GM12801 (cell line): Measurements from ENCODE around the gene COL5A1.

Experiments
- CTCF ChIP-seq: IDR thresholded peaks from one replicate; pipeline ENCODE4 v1.5.1; 2011; ENCODE audit warnings: control low read depth; ENCODE audit not compliant: insufficient read length; ENCODE audit errors: extremely low read depth

Gene COL5A1

GRCh38 chr9:134641173-134641989 is at the start of gene COL5A1:
Gene COL5A1 (plus strand): TSS chr9:134641803. CDS start chr9:134642188, 385 bp downstream.
- no peak for TF ChIP-seq CTCF

GRCh38 chr9:134592018-134592818 is 49.4 kb upstream of the COL5A1 start:
- TF ChIP-seq CTCF, result no peak

- TF ChIP-seq CTCF, result no peak
Observed at GRCh38 chr9:134592819-134593200, 48.8 kb upstream of the COL5A1 start.

GRCh38 chr9:134593286-134594077 is 48.1 kb upstream of the COL5A1 start:
- no peak for TF ChIP-seq CTCF

- no peak for TF ChIP-seq CTCF
Observed at GRCh38 chr9:134594078-134594941, 47.3 kb upstream of the COL5A1 start.

GRCh38 chr9:134595014-134595413 is 46.6 kb upstream of the COL5A1 start:
- no peak for TF ChIP-seq CTCF
